Neural progenitor cell (in vitro differentiated cells): ENCODE measurements around the gene VRTN. TPM values are rescaled to one million over a fixed set of nuclear protein-coding genes. Genes with fewer than 3 reads are reported as not detected.

Experiments used
- DNase-seq: peaks from one replicate; pipeline ENCODE4 v3.0.0-alpha.2; 2016; ENCODE audit warnings: low spot score
- H2AFZ ChIP-seq: fragments of 200-600 bp; sonication (generic); replicated peaks from 2 replicates; pipeline ENCODE4 v1.6.1; 2016; ENCODE audit warnings: antibody characterized with exemption
- H3F3A ChIP-seq: fragments of 200-600 bp; sonication (generic); 2 replicates; pipeline ENCODE4 v1.6.1; 2016; ENCODE audit warnings: antibody characterized with exemption, low read depth
- H3K27ac ChIP-seq: fragments of 200-600 bp; sonication (generic); 2 replicates; pipeline ENCODE4 v1.5.1; 2016; ENCODE audit warnings: mild to moderate bottlenecking
- H3K27me3 ChIP-seq: fragments of 200-600 bp; sonication (generic); 2 replicates; pipeline ENCODE4 v1.6.1; 2016; ENCODE audit warnings: mild to moderate bottlenecking, moderate library complexity
- H3K36me3 ChIP-seq: fragments of 200-600 bp; sonication (generic); 2 replicates; pipeline ENCODE4 v1.5.1; 2016
- H3K4me1 ChIP-seq: fragments of 200-600 bp; sonication (generic); 2 replicates; pipeline ENCODE4 v1.6.1; 2016; ENCODE audit warnings: mixed run types
- H3K4me2 ChIP-seq: fragments of 200-600 bp; sonication (generic); 2 replicates; pipeline ENCODE4 v1.6.1; 2016
- H3K4me3 ChIP-seq: fragments of 200-600 bp; sonication (generic); 2 replicates; pipeline ENCODE4 v1.5.1; 2016
- H3K79me2 ChIP-seq: fragments of 200-600 bp; sonication (generic); 2 replicates; pipeline ENCODE4 v1.6.1; 2016; ENCODE audit warnings: low read depth
- H3K9ac ChIP-seq: fragments of 200-600 bp; sonication (generic); 2 replicates; pipeline ENCODE4 v1.6.1; 2016
- H3K9me3 ChIP-seq: fragments of 200-600 bp; sonication (generic); 2 replicates; pipeline ENCODE4 v1.5.1; 2016; ENCODE audit warnings: low read depth
- H4K20me1 ChIP-seq: fragments of 200-600 bp; sonication (generic); 2 replicates; pipeline ENCODE4 v1.6.1; 2016; ENCODE audit warnings: low read depth
- H3K27ac Mint-ChIP-seq: 3 replicates; pipeline ENCODE4 v1.8.0; 2021; ENCODE audit warnings: mixed read lengths
- H3K27me3 Mint-ChIP-seq: 2 replicates; pipeline ENCODE4 v1.8.0; 2022; ENCODE audit warnings: low read depth, mild to moderate bottlenecking, inconsistent platforms, moderate library complexity, mixed read lengths; ENCODE audit not compliant: insufficient read depth
- H3K36me3 Mint-ChIP-seq: 3 replicates; pipeline ENCODE4 v1.8.0; 2021; ENCODE audit warnings: mixed read lengths
- H3K4me1 Mint-ChIP-seq: 3 replicates; pipeline ENCODE4 v1.8.0; 2021; ENCODE audit warnings: mixed read lengths
- H3K4me3 Mint-ChIP-seq: 3 replicates; pipeline ENCODE4 v1.8.0; 2021; ENCODE audit warnings: mild to moderate bottlenecking, moderate library complexity, mixed read lengths
- H3K9me3 Mint-ChIP-seq: 3 replicates; pipeline ENCODE4 v1.8.0; 2020; ENCODE audit warnings: mixed read lengths
- EZH2 ChIP-seq: fragments of 200-600 bp; sonication (generic); IDR thresholded peaks from 2 replicates; pipeline ENCODE4 v1.6.1; 2017; ENCODE audit warnings: antibody characterized with exemption, mild to moderate bottlenecking, moderate library complexity
- EZH2phosphoT487 ChIP-seq: fragments of 200-600 bp; sonication (generic); IDR thresholded peaks from 2 replicates; pipeline ENCODE4 v1.6.1; 2017; ENCODE audit warnings: antibody characterized with exemption
- total RNA-seq: library from RNA; depleted of rRNA; stranded (reverse); fragments of >200 nt; gene quantifications from 2 replicates; pipeline ENCODE4 v1.2.3, GENCODE V29; 2015; ENCODE audit warnings: low replicate concordance
- TF ChIP-seq, protein P1 (sequence below): fragments of 200-600 bp; sonication (generic); IDR thresholded peaks from 2 replicates; pipeline ENCODE4 v1.5.1; 2017; ENCODE audit warnings: antibody characterized with exemption, mild to moderate bottlenecking

The VRTN gene
- total RNA-seq, 1 donor from 2014 or later, result 7.9 TPM

DNA sequence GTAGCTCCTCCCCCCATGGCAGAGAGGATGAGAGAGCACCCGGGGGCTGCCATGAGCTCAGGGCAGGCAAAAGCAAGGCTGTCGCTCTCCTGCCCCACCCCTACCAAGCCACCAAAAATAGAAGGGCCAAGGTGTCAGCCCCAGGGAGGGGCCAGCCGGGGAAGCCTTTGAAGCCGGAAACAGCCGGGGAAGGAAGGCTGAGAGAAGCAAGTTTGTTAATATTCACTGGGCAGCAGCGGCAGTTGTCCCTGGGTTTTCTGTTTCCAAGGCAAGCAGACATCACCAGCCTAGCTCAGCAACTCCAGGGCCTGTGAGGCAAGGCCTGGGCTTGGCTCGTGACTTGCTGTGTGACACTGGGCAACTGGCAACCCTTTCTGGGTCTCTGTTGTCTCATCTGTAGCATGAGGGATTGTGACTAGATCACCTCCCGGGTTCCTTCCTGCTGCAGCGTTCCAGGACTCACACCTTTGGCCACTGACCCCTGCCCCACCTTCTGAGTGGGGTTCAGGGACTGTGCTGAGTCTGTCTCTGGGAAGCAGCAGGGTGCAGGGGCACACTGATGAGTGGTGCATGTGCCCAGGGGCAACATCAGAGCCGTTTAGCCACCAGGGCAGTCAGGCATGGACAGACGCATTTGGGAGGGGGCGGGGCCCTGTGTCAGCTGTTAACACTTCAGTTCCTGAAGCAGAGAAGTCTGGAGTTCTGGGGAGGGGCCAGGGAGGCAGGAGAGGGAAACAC is 53.4 kb downstream of the VRTN start:
- Histone ChIP-seq H3K36me3 (no peaks in the 10 kb centered on the region), H3K79me2 (no peaks in the 10 kb centered on the region), H3K27ac (no peak overlapping the region), H3K4me2 (peak overlapping the region; percentile 66), H3F3A (peaks cover 23% of the 10 kb centered on the region), H3K9me3 (no peaks in the 10 kb centered on the region), H3K4me1 (peaks cover 41% of the 10 kb centered on the region), H2AFZ (peak overlapping the region; percentile 85), H3K27me3 (no peaks in the 10 kb centered on the region), H3K9ac (no peak overlapping the region), H3K4me3 (no peak overlapping the region), H4K20me1 (no peaks in the 10 kb centered on the region)
- TF ChIP-seq, protein P1, sequence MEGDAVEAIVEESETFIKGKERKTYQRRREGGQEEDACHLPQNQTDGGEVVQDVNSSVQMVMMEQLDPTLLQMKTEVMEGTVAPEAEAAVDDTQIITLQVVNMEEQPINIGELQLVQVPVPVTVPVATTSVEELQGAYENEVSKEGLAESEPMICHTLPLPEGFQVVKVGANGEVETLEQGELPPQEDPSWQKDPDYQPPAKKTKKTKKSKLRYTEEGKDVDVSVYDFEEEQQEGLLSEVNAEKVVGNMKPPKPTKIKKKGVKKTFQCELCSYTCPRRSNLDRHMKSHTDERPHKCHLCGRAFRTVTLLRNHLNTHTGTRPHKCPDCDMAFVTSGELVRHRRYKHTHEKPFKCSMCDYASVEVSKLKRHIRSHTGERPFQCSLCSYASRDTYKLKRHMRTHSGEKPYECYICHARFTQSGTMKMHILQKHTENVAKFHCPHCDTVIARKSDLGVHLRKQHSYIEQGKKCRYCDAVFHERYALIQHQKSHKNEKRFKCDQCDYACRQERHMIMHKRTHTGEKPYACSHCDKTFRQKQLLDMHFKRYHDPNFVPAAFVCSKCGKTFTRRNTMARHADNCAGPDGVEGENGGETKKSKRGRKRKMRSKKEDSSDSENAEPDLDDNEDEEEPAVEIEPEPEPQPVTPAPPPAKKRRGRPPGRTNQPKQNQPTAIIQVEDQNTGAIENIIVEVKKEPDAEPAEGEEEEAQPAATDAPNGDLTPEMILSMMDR, result no peak
- no peak for TF ChIP-seq EZH2phosphoT487
- TF ChIP-seq EZH2, result no peak
- Mint-ChIP-seq H3K27ac (no peak overlapping the region), H3K36me3 (no peaks in the 10 kb centered on the region), H3K27me3 (peaks cover 10% of the 10 kb centered on the region), H3K9me3 (no peaks in the 10 kb centered on the region), H3K4me3 (peak overlapping the region; percentile 53), H3K4me1 (peaks cover 32% of the 10 kb centered on the region)
- peak; percentile 76 for DNase-seq

DNA sequence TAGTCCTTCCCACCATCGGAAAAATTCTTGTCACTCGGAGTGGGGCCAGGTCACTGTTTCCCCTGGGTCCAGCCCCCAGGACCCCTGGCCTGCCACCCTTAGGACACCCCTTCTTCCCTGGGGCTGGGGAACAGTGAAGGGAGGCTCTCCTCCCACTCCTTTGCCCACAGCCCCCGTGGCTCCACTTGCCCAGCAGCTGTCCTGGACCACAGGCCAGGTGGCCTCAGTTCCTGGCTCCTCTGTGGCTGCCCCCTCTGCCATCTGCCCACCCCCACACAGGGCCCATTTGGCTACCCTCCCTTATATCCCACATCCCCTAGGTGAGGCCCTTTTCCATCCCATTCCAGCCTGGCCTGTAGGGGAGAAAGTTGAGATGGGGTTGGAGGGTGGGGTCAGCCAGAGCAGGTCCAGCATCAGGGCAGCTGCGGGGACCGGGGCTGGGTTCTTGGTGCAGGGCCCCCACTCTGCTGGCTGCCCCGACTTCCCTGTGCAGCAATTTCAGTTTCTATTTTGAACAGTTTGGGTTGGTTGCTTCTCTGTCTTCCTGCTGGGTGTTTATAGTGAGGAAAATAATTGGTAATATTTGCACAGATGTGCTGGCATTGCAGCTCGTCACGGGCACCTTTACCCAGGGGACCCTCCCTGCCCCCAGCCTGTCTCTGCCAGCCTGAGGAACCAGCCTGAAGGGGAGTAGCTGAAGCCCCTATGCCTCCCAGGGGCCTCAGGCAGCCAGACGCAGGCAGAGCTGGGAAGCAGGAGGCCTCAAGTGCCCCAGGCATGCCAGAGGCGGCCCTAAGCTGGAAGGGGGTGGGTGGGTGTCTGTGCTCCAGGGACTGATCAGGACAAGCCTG is 54.4 kb downstream of the VRTN start:
- Mint-ChIP-seq H3K36me3 (no peaks in the 10 kb centered on the region), H3K27me3 (peaks cover 8% of the 10 kb centered on the region), H3K27ac (peak overlapping the region; percentile 69), H3K4me3 (peak overlapping the region; percentile 53), H3K9me3 (no peaks in the 10 kb centered on the region), H3K4me1 (peaks cover 32% of the 10 kb centered on the region)
- Histone ChIP-seq H4K20me1 (no peaks in the 10 kb centered on the region), H3K9ac (no peak overlapping the region), H3K4me2 (peak overlapping the region; percentile 66), H3K27ac (no peak overlapping the region), H3K4me1 (peaks cover 41% of the 10 kb centered on the region), H3K27me3 (no peaks in the 10 kb centered on the region), H3K9me3 (no peaks in the 10 kb centered on the region), H3F3A (peaks cover 20% of the 10 kb centered on the region), H3K79me2 (no peaks in the 10 kb centered on the region), H2AFZ (peak overlapping the region; percentile 85), H3K36me3 (no peaks in the 10 kb centered on the region), H3K4me3 (no peak overlapping the region)
- TF ChIP-seq, protein P1, result no peak
- no peak for TF ChIP-seq EZH2phosphoT487
- TF ChIP-seq EZH2, result no peak
- DNase-seq, result no peak

DNA sequence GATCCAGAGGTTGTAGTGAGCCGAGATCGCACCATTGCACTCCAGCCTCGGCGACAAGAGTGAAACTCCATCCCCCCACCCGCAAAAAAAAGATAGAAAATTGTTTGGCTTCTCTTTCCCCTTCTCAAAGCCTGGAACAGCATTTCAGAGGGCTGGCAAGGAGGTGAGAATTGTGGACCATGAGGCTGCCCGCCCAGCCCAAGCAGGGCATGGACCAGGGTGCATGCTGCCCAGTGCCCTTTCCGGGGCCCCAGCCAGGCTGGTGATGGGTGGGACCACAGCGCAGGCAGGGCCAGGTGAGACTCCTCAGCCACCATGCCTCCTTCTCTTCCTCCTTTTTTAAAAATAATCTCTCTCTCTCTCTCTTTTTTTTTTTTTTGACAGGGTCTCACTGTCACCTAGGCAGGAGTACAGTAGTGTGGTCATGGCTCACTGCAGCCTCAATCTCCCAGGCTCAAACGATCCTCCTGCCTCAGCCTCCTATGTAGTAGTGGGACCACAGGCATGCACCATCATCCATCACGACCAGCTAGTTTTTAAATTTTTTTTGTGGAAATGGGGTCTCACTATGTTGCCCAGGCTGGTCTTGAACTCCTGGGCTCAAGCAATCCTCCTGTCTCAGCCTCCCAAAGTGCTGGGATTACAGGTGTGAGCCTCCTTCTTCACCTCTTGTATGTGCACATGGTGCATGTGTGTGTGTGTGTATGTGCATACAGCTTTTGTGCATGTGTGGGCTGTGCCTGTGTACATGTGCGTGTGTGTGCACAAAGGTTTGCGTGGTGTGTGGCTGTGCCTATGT is 55.5 kb downstream of the VRTN start:
- Histone ChIP-seq H3K4me3 (no peak overlapping the region), H3K9ac (no peak overlapping the region), H3K4me1 (peaks cover 41% of the 10 kb centered on the region), H3K9me3 (no peaks in the 10 kb centered on the region), H4K20me1 (no peaks in the 10 kb centered on the region), H3K27ac (no peak overlapping the region), H3K36me3 (no peaks in the 10 kb centered on the region), H2AFZ (no peak overlapping the region), H3K27me3 (no peaks in the 10 kb centered on the region), H3F3A (peaks cover 20% of the 10 kb centered on the region), H3K4me2 (no peak overlapping the region), H3K79me2 (no peaks in the 10 kb centered on the region)
- H3K4me1 Mint-ChIP-seq, result peaks cover 29% of the 10 kb centered on the region
- H3K27ac Mint-ChIP-seq, result no peak overlapping the region
- DNase-seq, result no peak
- H3K27me3 Mint-ChIP-seq, result peaks cover 8% of the 10 kb centered on the region
- TF ChIP-seq, protein P1, result no peak
- no peak for TF ChIP-seq EZH2phosphoT487
- no peak for TF ChIP-seq EZH2
- H3K4me3 Mint-ChIP-seq, result no peak overlapping the region
- no peaks in the 10 kb centered on the region for H3K36me3 Mint-ChIP-seq
- H3K9me3 Mint-ChIP-seq, result no peaks in the 10 kb centered on the region
